Right ventricle myocardium inferior (tissue), 1 donor: ENCODE measurements around the gene DGKB. TPM values are rescaled to one million over a fixed set of nuclear protein-coding genes. Genes with fewer than 3 reads are reported as not detected.

Experiments
- ATAC-seq: fragments of 200-7000 bp; cut with Tn5 transposase; one replicate; pipeline ENCODE4 v1.9.1; 2020; ENCODE audit warnings: mild to moderate bottlenecking, moderate library complexity
- DNase-seq: peaks from one replicate; pipeline ENCODE4 v3.0.0; 2021; ENCODE audit errors: missing footprints
- intact Hi-C: fragments of 100-400 bp; cut with DNase I; formaldehyde crosslinking; loops from one replicate; pipeline ENCODE4 v1.11.0; 2022
- total RNA-seq: library from RNA; stranded (reverse); fragmentation: NEBNext Ultra II Directional; extraction: Animal tissue kit (Norgen Biotek cat#: 25700); gene quantifications from one replicate; pipeline ENCODE4 v1.2.1, GENCODE V29; 2021
- donor health status: DM: no; HTN: yes; CAD: no; lungs with severe emphysema.

The DGKB gene
- total RNA-seq, 1 donor from 2014 or later: 0.38 TPM

DNA sequence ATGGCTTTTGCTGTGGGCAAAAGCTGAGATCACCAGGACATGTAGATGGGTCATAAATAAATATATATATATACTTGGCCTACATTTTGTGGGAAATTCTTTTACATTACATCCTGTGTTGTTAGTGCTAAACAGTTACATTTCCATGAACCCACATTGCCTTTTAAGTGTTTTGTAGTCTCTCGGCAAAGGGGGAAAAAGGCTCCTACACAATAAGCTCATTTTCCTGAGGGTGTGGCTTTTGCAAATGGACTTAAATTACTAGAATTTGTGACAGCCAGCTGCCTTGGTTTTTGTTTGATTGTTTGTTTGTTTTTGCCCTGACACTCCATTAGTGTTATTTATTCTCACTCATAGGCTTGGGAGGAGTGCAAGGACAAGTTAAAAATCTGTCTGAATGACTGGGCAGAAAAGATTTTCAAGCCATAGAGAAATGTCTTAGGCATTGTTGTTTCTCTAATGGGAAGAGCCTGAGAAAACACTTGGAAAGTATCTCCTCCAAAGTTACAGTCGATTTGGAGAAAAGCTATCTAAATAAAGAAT is 128.8 kb downstream of the DGKB start:
- ATAC-seq (no peak), DNase-seq (no peak)
- intact Hi-C loops: no loop called here

DNA sequence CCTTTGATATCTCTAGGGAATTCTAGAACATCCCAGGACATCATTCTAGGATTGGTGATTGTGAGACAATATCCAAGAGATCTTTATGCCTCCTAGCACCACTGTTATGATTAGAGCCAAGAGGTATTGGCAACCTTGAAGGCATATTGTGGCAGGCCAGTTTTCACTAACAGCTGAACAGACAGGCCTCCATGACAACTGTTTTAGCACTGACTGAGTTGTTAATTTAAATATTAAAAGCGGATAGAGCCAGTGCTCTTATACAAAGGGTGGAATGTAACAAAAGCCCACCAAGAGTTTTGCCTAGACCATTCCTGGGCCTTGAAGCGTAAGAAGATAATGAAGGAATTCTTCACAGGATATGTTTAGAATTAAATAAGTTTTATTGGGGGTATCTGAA is 131.9 kb downstream of the DGKB start:
- DNase-seq (no peak), ATAC-seq (no peak)
- intact Hi-C loops: no loop called here

DNA sequence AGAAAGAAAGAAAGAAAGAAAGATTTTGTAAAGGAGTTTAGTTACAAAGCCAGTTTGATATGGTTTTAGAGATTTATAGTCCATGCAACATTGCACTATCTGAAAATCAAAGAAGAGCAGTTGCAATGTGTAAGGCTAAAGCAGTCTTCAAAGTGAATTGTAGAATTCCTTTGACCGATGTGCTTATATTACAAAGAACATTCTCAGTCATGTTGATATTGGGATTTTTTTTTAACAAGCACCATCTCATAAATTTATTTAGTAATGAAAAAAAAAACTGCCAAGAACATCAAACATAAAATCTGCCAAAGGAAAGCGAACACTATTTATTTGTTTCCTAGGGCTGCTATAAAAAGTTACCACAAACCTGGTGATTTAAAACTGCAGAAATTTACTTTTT is 133.3 kb downstream of the DGKB start:
- no peak for DNase-seq
- no peak for ATAC-seq
- intact Hi-C loops: no loop called here

DNA sequence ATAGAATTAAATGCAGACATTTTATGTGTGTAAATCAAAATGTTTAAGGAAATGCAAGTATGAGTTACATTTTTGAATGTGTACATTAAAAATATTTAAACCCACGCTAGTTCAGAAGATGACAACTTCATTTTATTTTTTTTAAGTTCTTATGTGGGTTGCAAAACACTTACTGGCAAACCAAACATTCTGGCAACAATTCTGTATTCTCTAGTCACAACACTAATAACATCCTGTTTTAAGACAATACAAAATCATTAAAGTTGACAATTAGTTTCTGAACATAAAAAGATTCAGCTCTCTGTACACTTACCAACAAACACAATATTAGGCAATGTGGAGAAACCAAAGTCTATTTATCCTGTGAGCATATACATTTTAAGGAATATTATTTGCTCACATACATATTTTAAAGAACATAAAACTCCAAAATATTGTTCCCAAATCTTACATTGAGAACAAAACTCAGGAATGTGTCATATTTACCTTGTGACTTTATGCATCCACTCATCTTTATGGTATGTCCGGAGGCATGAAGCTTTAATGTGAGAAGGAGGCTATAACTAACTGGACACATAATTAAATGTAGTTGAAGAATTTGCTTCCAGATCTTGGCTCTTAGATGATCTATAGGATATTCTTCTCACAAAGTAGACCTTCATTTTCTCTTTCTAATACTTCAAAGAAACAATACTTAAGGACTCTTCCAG is 134.7 kb downstream of the DGKB start:
- DNase-seq: no peak
- intact Hi-C loops: no loop called here
- no peak for ATAC-seq

DNA sequence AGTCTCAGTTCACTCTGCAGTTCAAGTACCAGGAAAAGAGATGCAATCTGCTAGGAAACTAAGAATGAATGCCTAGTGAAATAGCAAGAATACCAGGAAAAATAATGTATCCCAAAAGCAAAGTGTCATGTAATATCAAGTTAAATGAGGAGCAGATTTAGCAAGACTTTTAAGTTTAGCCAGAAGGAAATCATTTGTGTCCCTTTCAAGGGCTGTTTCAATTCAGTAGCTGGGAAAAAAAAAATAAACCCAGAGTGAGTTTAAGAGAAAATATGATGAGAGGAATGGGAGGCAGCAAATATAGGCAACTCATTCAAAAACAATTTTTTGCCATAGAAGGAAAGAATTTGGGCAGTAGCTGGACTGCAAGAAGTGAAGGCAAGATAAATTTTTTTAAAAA is 135.8 kb downstream of the DGKB start:
- no peak for ATAC-seq
- intact Hi-C loops: no loop called here
- no peak for DNase-seq

DNA sequence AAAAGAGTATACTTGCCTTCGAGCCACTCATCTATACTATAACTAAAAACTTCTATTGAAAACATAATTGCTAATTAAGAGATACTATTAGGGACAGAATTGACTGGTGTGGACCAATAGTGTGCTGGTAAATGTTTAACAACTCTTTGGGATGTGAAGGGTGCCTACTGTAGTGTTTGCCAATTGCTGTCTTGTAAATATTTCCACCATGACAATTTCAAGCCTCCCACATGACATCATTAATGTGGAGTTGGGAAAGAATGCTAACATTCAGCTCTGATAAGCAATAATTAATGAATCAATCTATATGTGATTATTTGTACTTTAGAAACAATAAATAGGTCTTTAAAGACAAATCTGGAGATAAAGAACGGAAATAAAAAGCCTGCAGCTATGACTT is 136.8 kb downstream of the DGKB start:
- DNase-seq (no peak), ATAC-seq (no peak)
- intact Hi-C loops: no loop called here

DNA sequence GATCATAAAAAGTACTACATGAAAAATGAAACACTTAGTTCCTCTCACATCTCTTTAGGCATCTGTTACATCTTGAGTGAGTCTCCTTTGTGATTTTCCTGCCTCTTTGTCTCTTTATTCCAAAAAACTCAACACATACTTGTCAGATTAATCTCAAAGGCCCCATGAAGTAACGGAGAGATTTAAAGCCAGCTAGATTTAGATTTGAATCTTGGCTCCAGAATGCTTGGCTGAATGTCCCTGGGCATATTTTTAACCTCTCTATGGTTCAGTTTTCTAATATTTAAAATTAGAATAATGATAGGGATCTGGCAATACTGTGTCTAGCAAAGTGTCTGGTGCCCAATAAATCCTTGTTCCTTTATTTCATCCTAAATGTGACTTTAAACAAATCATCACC is 140.0 kb downstream of the DGKB start:
- no peak for DNase-seq
- no peak for ATAC-seq
- intact Hi-C loops: loop anchor here (5.0 kb wide), 1 partner anchor 70 kb away; no protein-coding TSS in a partner anchor

DNA sequence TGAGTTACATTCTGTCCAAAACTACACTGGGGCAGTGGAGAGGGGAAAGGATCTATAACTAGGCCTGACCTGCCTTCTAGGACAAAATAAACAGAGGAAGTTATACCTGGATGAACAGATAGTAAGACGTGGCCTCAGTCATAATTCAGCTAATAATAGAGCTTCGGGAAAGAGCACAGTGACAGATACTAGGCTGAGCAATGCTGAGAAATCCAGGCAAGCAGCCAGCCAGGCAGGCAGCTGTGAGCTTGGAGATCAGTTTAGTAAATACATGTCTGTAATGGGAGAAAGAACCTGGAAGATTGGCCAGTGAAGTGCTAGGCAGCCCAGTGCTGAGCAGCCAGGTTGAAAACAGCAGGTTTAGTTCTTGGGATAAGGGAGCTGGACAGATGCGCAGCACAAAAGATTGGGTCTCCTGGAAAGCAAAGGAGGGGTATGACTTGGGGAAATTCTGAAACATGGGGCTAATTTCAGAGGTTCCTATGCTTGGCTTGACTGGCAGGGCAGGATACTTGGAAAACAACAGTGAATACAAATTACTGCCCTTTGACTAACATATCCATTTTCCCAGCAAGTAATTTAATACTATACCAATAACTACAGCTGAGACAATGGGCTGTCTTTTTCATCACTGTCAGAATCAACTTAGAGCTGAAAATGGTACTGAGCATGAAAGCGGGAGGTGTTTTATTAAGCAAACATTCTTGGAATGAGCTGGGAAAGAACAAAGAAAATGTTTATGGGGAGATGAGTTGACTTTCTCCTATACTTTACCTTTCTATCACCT is 140.8 kb downstream of the DGKB start:
- peak; percentile 97 for ATAC-seq
- intact Hi-C loops: loop anchor here (5.0 kb wide), 1 partner anchor 71 kb away; no protein-coding TSS in a partner anchor
- DNase-seq: peak; percentile 82

DNA sequence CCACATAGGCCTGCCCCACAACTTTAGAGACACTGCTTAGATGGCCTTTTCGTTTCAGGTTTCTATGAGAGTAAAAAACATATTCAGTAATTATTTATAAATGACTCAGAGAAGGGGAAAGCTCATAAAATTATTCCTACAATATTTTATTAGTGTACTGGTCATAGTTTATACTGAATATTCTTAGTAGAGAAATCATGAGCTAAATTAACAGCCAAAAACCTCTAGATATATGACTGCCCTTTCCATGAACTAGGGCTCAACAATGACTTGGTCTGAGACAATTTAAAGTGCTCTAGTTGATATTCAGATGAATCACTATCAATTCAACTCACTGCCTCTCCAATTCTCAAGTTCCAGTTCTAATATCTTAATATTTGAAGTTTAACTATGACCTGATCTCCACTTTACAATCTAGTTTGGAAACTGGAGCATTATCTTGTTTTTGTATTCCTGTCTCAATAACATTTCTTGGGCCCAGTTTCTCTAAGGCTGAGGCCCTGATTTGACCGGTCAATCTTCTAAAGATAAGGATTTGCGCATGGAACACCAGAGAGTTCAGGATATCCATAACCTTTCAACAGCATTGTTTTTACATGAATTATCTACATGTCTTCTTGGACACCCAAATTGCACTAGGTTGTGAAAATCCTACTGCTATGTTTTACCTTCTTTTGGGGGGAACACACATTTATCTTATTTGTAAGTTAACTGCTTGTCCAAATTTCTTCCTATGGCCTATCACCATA is 141.6 kb downstream of the DGKB start:
- intact Hi-C loops: loop anchor here (5.0 kb wide), 1 partner anchor 71 kb away; no protein-coding TSS in a partner anchor
- ATAC-seq: no peak
- DNase-seq: no peak

DNA sequence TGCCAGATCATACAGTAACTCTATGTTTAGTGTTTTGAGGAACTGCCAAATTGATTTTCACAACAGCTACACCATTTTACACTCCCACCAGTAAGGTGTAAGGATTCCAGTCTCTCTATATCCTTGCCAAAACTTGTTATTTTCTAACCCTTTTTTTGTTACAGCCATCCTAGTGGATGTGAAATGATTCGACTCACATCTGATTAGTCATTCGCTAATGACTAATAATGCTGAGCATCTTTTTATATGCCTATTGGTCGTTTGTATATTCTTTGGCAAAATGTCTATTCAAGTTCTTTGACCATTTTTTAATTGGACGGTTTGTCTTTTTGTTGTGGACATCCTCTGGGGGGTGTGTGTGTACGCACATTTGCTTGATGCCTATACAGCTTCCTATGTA is 142.8 kb downstream of the DGKB start:
- ATAC-seq (no peak), DNase-seq (no peak)
- intact Hi-C loops: loop anchor here (5.0 kb wide), 1 partner anchor 73 kb away; no protein-coding TSS in a partner anchor

DNA sequence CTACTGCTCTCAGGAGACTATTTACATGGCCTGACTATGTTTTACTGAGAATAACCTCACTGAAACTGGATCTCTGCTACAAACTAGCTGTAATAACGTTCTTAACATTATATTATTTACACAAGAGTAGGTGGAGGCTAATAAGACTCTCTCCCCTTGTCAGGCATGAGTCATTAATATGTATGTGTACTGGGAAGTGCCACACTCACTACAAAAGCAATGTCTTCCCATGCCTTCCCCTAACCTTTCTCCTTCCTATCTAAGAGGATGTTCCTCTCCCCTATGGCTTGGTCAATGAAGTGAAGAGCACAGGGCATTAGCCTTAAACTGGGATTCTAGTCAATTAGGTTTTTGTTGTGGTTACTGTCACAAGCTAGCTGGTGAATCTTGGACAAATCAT is 147.9 kb downstream of the DGKB start:
- DNase-seq (no peak), ATAC-seq (no peak)
- intact Hi-C loops: no loop called here

DNA sequence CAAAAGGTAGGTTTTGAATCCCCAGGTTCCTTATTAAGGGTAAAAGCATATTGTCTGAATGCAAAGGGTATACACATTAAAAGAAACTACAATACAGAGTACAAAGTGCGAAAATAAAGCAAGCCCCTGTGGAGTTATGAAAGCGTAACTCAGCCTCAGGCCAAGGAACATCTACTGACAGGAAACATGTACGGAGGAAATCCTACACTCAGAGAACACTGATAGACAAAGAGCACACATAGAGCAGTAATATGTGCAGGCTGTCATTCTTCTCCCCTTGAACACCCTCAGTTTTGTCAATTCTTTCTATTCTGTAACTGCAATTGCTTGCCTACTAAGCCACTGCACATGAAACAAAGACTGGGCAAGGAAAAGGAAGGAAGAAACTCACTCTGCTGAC is 150.2 kb downstream of the DGKB start:
- ATAC-seq (no peak), DNase-seq (no peak)
- intact Hi-C loops: no loop called here

DNA sequence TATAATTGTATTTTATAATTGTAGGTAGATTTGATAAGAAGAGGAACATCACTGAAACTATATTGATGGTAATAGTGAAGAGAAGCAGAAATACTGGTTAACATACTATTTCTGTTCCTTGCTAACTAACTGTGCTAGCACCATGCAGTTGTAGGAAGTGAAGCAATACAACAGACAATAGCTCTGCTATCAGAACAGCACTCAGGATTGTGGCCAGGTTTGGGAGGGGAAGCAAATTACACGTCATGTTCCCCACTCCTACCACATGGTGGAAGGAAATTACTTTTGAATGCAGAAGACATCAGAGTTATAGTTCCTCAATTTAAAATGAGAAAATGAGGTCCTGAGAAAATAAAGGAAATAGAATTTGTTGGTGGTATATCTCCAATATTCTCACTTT is 151.1 kb downstream of the DGKB start:
- intact Hi-C loops: no loop called here
- DNase-seq: no peak
- no peak for ATAC-seq

DNA sequence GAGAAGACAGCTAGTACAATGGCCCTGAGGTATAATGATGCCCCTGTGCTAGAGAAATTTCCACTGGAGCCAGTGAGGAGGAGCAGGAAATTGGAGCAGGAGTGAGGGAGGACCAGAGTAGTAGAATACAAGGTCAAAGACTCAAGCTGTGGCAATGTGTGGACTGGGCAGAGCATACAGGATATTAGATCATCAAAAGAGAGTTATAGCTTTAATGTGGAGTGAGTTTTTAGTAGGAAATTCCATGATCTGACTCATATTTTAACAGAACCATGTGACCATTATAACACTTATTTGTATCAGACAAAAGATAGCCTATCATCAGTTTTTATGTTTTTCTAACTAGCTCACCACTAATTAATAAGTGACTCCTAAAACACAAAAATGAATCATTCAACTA is 154.1 kb downstream of the DGKB start:
- no peak for DNase-seq
- intact Hi-C loops: no loop called here
- ATAC-seq: no peak

DNA sequence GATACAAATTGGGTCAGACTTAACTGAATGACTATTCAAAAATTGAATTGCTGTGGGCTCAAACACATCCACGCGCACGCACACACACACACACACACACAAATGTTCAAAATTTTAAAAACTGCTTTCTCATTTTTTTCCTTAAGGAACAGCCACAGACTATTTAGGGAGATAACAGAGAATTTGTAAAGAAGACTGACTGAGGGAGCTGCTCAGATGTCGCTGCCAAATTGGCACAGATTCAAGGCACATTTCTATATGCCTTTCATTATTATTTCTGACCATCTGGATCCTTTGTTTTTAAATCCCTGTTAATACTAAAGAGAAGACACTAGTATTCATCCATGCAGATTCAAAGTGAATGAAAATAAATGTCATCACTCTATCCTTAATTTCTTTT is 154.8 kb downstream of the DGKB start:
- no peak for DNase-seq
- intact Hi-C loops: no loop called here
- ATAC-seq: no peak

DNA sequence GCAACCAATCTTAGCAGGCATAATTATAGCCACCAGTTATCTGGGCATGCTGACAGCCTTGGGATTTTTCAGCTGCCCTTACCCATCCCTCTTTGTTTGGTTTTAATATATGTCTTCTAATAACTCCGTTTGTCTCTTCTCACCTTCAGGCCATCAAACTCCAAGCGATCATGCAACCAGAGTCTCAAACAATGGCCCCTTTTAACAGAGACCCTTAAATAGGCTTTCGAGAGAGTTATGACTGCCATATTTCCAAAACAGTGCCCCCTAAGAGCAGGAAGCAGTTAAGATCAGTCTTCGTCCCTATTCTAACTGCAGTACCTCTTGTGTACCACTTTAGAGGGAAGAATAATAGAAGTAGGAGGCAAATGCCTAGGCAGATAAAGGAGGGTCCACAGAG is 157.5 kb downstream of the DGKB start:
- no peak for DNase-seq
- intact Hi-C loops: no loop called here
- ATAC-seq: no peak

DNA sequence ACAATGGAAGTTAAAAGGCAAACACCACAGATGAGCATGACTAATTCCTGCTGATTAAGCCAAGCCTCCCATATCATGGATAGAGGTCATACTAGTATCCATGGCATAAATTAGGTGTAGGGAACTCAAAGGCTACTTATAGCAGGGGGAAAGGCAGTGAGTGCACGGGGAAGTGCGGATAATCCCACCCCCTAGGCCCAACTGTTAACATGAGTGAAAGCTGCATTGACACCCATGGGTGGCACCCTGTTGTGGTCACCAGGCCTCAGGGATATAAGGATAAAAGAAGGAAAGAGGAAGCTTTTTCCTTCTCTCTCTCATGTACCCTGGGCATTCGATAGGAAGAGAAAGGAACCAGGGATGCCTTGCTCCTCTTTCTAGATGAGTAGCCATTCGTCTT is 161.9 kb downstream of the DGKB start:
- no peak for ATAC-seq
- intact Hi-C loops: no loop called here
- no peak for DNase-seq

DNA sequence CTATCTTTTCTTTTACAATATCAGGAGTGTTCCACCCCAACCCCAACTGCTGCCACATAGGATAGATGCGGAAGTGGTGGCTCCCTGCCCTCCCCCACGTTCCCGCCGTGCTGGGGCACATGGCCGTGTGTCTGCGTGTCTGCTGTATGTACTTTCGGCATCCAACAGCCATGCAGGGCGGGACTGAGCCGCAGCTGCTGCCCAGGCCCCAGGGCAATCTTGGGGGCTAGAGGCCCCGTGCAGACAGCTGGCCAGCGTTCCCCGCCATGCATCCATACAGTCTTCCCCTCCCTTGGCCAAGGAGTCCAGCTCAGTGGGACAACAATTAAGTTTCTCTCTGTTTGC is 162.7 kb downstream of the DGKB start:
- intact Hi-C loops: no loop called here
- DNase-seq: no peak

DNA sequence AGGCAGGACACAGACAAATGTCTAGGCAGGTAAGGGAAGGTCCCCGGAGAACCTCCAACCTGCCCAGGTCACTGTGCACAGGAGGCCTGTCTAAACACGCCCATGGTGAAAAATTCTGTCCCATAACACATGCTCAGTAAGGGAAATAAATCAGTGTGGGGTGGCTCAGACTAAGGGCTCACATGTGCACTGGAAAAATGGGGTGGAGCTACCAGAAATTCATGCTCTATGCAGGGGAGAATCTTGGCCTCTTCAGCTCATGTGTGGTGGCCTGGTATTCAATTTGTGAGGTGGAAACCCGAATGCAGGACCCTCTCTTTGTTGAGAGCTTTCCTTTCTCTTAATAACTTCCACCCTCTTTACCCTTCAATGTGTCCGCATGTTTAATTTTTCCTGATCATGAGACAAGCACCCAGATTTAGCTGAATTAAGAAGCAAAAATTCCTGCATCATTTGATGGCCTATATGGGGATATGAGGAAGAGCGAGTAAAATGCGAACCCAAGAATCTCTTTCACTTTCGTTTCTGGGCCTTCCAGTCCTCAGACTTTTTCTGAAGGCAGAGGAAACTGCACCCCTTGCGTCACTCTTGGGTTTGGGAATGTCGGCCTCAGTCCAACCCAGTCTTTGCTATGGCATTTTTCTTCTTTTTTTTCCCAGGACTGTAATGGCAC is 163.2 kb downstream of the DGKB start:
- intact Hi-C loops: no loop called here
- DNase-seq: no peak
- no peak for ATAC-seq

More for the DNA sequence above, 162.7 kb downstream of the DGKB start:
- no peak for ATAC-seq
